LNCaP clone FGC (cell line): ENCODE results near the gene KCNIP4.

ENCODE experiments used
- DNase-seq: peaks from one replicate; pipeline ENCODE4 v3.0.0-alpha.2; 2011; ENCODE audit warnings: low read depth
- H3K4me3 ChIP-seq: 2 replicates; pipeline ENCODE4 v1.5.1; 2011; ENCODE audit warnings: mild to moderate bottlenecking, low read depth, low read length, control low read depth
- CTCF ChIP-seq: IDR thresholded peaks from 2 replicates; pipeline ENCODE4 v1.5.1; 2012; ENCODE audit warnings: mild to moderate bottlenecking; ENCODE audit not compliant: control insufficient read depth, insufficient read depth; ENCODE audit errors: extremely low read depth

KCNIP4 gene

GRCh38 chr4:20895988-20896387 lies 1052.6 kb downstream of the KCNIP4 start:
- TF ChIP-seq CTCF, result no peak
- no peak overlapping the region for H3K4me3 ChIP-seq
- no peak for DNase-seq

- no peak for DNase-seq
- TF ChIP-seq CTCF, result no peak
- H3K4me3 ChIP-seq, result no peak overlapping the region
Observed at GRCh38 chr4:20895208-20895607, 1053.4 kb downstream of the KCNIP4 start.

DNA sequence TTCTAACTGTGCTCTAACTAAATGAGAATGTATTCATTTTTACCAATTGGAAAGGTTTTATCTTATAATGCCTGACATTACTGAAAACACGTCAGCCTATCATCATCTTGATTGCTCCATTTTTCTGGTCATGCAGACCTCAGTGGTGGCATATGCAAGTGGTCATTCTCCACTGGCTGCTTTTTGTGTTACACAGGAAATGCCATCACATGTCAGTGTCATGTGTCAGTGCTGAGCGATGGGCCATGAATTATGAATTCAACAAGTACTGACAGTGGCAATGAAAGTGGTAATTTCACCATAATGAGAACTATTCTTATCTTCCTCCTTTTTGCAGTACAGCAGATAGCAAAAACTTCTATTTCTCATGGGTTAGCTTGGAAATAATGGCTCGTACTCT lies 1057.8 kb downstream of the KCNIP4 start:
- DNase-seq, result no peak
- H3K4me3 ChIP-seq, result no peak overlapping the region
- TF ChIP-seq CTCF, result no peak

- no peak for DNase-seq
- no peak for TF ChIP-seq CTCF
Observed at GRCh38 chr4:20889901-20890300, 1058.7 kb downstream of the KCNIP4 start.

GRCh38 chr4:20883677-20884076 lies 1064.9 kb downstream of the KCNIP4 start:
- no peak overlapping the region for H3K4me3 ChIP-seq
- DNase-seq, result peak; percentile 45
- no peak for TF ChIP-seq CTCF

More at GRCh38 chr4:20889901-20890300, 1058.7 kb downstream of the KCNIP4 start:
- H3K4me3 ChIP-seq, result no peak overlapping the region

GRCh38 chr4:20883231-20883630 lies 1065.3 kb downstream of the KCNIP4 start:
- peak; percentile 32 for DNase-seq
- H3K4me3 ChIP-seq, result no peak overlapping the region
- no peak for TF ChIP-seq CTCF

DNA sequence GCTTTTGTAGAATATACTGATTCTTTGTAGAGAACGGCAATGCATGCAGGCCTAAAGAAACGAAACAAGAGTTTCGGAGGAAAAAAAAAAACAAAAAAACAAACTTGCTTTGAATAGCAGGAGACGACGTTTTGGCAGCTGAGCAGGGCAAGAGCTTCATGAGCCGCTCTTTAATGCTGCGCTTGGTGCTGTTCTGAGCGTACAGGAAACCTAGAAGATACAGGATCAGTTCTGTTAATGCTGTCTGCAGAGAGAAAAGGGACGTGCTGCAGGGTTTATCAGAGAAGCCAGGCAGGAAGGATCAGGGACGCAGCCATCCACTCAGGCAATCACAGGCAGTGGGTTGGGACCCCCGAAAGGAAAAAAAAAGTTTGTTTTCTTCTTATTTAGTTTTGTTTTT lies 1066.1 kb downstream of the KCNIP4 start:
- H3K4me3 ChIP-seq, result no peak overlapping the region
- no peak for DNase-seq
- no peak for TF ChIP-seq CTCF
